Measurements from ENCODE around the gene ZNF354C.

Gene ZNF354C

GRCh38 chr5:179113945-179114641, 53.9 kb downstream of the ZNF354C start:
- DNase-seq (ENCODE audit: low spot score), result no peak

DNA sequence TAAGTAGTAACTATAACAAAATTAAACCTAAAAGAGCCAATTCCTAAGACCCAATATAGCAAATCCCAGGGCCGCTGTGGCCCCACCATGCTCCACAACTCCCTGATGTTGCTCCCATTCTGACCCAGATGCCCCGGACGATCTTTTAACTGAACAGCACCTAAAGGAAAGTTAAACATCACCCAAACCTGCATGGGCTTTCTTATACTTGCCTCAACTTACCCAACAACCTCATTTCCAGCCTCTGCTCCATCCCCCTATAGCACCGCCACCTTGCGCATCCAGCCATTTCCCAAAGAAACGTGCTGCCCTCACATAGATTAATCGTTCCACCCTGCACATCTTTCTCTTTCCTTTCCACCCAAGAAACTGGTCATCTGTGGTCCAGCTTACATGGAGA, 54.6 kb downstream of the ZNF354C start:
- DNase-seq (ENCODE audit: low spot score), result no peak

DNA sequence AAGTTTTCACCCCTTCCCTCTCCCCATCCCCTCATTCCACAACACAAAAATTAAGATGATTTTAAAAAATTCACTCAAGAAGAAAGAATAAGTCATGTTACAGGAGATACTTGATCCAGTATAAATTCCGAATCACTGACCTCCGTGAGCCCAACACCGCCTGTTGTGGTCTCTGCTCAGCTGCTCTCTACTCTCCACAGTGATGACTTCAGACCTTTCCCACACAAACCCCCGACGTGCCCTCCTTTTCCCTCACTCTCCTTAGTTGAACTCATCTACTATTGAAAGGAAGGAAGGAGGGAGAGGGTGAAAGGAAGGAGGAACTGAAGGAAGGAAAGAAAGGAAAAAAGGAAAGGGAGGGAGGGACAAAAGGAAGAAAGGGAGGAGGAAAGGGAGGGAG, 55.1 kb downstream of the ZNF354C start:
- DNase-seq (ENCODE audit: low spot score), result no peak

DNA sequence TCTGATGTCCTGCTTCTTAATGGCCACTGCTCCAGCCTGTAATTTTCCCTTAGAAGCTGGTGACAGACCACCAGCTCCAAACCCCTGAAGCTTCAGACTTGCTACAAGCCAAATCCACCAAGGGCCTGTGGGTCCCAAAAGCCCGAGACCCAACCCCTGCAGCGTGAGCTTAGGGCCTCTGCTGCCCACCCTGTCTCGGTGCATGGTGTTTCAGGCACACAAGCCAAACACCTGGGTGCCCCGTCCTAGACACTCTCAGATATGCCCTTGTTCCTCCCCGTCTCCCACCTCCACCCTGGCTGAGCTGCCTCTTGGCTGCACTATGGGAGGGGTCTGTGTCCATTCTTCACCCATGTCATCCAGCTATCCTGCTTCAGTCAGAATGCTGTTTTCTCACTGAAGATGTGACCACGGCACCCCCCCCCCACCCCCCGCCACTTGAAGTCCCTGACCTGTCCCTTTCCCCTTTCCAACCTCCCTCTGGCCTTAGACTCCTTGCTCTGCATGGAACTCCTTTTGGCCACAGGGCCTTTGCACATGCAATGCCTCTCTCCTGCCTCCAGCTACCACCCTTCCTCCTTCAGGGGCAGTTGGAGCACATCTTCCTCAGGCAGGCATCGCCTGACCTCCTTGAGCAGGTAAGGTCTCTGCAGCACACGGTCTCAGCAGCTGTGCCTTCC, 55.8 kb downstream of the ZNF354C start:
- DNase-seq (ENCODE audit: low spot score), result no peak

DNA sequence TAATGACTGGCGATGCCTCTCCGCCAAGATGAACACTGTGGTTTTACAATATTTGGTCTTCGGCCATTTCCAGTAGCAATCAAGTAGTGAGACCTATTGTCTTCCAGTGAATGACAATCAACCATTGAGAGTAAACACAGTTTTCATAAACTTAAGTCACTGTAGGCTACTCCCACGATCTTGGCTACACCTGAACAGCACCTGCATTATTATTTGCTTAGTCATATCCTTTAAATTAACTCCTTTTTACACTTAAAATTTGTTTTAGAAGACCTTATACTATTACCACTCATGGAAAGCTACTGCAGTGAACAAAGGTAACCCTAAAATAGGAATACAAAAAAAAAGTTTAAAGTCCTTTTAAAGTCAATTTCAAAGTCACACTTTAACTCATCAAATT, 58.2 kb downstream of the ZNF354C start:
- DNase-seq (ENCODE audit: low spot score), result no peak

DNA sequence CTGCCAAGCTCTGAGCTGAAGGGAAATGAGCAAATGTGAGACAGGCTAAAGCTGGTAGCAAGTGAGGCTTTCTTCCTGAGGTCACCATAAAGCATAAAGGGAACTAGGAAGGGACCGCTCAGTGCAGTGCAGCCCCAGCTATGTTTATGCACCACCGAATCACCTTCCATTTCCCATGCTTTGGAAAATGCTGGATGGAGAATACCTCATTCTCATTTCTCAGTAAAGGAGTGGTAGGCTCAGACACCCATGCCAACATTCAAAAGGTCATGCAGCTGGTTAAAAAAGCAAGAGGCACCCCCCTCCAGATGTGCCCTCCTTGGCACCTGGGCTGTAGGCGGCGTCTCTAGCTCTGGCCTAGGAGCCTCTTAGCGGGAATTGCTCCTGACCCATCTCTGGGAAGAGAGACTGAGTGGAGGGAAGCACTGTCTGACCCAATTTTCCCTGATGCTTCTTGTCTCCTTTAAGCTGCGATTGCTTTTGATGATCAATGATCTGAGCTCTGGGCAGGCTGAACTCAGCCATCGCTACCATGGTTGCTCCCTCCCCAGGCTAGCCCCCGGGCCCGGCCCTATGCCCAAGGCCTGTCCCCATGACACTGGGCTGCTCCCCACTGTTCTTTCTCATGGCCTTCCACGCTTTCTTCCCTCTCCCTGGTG, 58.7 kb downstream of the ZNF354C start:
- no peak for DNase-seq (ENCODE audit: low spot score)

DNA sequence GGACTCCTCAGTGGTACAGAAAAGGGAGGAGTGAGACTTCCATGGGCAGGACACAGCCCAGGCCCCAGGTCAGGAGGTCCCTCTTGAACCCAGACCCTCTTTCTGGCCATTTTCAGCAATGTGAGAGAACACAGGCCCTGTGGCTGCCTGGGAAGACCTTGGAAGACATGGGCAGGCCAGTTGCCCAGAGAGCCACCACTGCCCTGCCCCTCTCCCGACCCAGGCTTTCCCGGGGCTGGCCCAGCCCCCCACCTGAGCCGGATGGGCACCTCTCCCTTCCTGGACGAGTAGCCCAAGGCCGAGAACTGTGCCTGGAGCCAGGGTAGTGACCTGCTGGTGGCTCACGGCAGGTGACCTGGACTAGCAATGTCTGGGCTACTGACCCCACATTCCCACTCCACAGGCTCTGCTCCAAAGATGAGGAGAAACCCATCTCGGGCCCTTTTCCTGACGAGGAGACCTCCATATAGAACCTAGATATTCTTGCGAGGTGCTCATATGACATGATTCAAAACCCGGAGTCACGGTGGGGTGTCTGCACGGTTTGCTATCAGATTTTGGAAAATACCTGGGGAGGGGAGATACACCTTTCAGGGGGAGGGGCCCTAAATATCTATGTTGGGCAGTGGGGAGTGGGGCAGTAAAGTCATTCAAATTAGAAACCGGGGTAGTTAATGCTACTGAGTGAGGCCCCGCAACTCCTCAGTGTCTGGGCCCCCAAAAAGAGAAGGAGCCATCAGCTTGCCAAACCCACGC, 59.4 kb downstream of the ZNF354C start:
- no peak for DNase-seq (ENCODE audit: low spot score)

- no peak for DNase-seq (ENCODE audit: low spot score)
Observed at GRCh38 chr5:179120421-179120861, 60.3 kb downstream of the ZNF354C start.

DNA sequence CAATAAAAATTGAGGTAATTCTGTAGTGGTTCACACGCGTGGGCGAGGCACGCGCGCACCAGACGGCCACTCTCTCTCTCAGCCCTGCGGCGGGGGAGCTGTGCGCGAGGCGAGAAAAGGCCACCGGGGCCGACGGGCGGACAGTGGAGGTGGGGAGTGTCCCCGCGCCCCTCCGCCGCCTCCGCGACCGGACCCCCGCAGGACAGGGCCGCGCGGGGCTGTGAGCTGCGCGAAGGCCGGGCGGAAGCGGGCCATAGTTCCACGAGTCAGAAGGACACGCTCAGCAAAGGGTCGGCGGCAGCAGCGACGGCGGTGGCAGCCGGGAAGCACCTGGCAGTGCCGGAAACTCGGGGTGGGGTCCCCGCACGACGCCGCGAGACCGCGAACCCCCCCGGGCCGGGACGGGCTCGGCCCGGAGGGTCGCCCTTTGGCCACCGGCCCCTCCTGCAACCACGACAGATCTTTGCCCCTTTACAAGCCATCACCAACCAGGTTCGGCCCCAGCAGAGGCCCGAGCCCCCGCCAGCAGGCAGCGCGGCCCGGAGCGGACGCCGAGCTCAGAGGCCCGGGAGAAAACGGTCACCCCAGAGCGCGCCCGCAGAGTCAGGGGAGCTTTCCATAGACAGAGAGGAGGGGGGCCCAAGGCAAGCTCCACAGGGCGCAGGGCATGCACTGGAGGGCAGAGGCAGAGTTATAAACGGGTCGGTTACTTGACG, 60.9 kb downstream of the ZNF354C start:
- no peak for DNase-seq (ENCODE audit: low spot score)

DNA sequence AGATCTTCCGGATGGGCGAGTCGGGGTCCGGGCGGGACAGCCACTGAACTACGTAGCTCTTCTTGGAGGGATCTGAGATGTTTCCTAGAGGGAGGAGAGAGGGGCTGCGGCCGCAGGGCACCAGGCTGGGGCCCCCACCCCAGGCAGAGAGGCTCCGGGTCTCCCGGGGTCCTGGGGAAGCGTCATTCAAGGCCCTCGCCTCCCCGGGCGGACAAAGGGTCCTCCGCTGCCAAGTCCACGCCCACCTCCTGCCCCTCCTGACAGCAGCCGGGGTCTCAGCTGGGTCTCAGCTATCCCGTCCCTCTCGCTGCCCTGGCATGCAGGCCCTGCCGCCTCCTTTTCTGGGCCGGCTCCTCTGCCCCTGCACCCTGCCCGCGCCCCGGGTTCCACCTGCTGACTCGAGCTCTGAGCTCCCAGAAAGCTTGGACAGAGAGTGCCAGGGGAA, 61.5 kb downstream of the ZNF354C start:
- no peak for DNase-seq (ENCODE audit: low spot score)

GRCh38 chr5:179122411-179123108, 62.4 kb downstream of the ZNF354C start:
- DNase-seq (ENCODE audit: low spot score), result no peak

- no peak for DNase-seq (ENCODE audit: low spot score)
Observed at GRCh38 chr5:179123109-179123426, 62.9 kb downstream of the ZNF354C start.

DNA sequence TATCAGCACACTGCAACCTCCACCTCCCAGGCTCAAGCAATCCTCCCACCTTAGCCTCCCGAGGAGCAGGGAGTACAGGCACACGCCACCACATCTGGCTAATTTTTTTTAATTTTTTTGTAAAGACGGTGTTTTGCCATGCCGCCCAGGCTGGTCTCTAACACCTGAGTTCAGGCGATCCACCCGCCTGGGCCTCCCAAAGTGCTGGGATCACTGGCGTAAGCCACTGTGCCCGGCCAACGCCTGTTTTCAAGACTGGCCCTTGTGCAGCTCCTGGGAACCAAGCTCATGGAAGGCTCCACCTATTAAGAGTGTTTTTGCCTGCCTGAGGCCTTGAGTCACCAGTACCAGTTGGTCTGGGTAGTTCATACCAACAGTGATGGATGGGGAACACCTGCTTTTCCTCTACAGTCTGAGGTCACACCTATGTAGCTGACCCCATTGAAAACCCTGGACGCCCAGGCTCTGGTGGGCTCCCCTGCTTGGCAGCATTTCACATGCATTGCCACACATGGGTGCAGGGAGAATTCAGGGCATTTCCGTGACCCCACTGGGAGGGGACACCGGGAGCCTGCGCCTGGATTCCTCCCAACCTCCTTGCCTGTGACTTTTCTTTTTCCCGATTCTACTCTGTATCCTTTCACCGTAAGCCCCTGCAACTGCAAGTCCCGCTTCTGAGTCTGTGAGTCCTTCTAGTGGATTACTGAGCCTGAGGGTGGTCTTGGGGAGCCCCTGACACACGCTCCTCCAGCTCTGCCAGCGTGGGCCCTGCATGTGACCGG, 63.5 kb downstream of the ZNF354C start:
- no peak for DNase-seq (ENCODE audit: low spot score)

DNA sequence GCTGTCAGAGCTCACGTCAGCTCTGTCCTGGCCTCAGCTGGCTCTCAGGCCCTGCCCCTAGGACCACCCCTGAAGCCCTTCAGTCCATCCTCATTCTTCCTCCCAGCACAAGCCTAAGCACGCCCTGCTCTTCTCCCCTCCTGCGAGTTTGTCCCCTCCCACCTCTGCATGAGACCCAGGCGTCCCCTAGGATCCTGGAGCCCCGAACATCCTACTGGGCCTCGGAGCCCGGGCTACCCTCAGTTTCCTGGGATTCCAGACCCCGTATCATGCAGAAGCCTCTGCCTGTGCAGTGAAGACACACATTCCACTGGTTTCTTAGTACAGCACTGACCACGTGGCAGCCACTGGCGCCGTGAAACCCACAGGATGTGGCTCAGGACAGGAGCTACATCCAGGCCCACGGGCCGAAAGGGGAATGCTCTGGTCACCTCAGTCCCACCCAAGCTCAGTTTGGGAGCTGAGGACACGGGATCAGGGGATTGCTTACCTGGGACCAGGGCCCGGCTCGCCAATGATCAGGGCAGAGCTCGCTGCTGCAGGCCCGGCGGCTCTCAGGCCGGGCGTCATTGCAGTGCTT, 64.2 kb downstream of the ZNF354C start:
- DNase-seq (ENCODE audit: low spot score), result no peak

DNA sequence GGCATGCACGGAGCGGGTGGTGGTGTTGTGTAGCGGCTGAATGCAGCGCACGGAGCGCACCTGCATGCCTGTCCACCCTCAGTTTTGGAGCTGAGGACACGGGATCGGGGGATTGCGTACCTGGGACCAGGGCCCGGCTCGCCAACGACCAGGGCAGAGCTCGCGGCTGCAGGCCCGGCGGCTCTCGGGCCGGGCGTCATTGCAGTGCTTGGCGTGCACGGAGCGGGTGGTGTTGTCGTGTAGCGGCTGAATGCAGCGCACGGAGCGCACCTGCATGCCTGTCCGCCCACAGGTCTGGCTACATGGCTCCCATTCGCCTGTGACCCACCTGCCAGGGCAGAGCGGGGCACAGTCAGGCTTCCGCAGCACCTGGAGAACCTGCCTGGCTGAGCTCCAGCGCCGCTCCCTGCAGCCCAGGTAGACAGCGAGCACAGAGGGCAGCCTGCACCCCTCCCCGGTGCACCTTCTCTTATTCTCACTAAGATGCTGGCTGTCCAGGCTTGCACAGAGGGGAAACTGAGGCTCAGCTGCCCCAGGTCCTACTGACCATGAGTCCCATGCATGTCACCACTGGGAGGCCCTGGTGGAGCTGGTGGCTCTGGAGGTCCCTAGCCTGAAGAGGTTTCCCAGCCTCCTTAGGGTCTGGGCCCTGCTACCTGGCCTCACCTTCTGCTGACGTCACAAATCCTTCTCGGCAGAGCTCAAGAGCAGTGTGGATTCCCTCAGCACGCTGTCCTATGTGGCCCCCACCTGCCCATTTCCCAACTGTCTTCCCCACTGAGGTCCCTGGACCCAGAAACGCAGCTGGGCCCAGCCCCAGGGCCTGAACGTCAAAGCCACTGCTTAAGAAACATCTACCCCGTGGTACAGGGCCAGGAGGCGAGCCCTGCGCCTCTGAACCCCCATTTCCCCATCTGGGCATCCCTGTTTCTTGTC, 64.9 kb downstream of the ZNF354C start:
- DNase-seq (ENCODE audit: low spot score), result no peak

DNA sequence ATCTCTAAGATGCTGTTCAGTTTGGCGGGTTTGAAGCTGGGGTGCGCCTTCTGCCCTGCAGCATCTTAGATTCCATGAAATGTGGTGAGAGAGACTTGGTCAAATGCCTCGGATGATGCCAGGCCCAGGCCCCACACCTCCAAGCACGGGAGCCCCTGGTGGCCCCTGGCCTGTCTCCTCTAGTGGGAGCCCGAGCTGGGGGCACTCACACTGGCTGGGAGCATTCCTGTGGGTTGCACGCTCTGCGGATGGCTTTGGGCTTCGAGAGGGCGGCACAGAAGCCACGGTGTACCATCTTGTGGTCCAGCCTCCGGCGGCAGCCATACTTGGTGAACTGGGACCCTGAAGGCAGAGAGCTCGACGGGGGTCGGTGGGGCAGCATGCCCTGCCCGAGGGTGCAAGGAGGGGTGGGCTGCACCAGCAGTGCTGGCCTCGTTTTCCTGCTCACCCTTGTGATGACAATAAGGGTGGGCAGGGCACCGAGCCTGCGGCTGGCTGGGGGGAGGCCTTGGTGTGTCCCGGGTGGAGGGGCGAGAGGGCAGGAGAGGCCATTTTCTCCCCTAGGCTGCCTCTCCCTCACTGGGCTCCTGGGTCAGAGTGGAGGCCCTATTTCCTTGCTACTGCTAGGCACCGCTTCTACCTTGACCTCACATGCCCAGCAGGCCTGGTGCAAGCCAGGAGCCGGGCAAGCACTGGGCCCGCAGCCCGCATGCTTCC, 65.8 kb downstream of the ZNF354C start:
- no peak for DNase-seq (ENCODE audit: low spot score)

DNA sequence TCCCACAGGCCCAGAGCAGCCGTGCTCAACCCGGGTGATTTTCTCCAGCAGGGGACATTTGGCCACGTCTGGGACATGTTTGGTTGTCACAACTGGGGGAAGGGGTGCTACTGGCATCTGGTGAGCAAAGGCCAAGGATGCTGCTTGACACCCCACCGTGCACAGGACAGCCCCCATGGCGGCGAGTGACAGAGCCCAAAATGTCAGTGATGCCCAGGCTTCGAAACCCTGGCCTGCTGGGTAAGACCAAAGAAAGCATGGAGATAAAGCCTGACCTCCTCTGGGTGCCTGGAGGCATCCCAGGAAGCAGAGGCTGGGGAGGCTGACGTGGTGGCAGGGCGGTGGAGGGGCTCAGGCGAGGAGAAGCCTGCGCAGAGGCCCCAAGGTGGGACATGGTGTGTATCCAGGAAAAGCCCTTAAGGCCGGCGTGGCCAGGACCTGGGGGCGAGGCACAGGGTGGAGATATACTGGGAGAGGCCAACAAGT, 66.4 kb downstream of the ZNF354C start:
- DNase-seq (ENCODE audit: low spot score), result no peak

All from Ammon's horn (tissue), 1 donor.